GM23338 (cell line): ENCODE data around the gene ACAD10.

Experiments used
- CREB1 ChIP-seq: fragments of 250-450 bp; sonication (Bioruptor Pico); IDR thresholded peaks from 2 replicates; pipeline ENCODE4 v1.5.0; 2020; ENCODE audit warnings: low read depth, mild to moderate bottlenecking, moderate library complexity
- EZH2 ChIP-seq: fragments of 200-600 bp; sonication (generic); IDR thresholded peaks from one replicate; pipeline ENCODE4 v1.8.0; 2017; ENCODE audit warnings: antibody characterized with exemption, mild to moderate bottlenecking, low read depth; ENCODE audit not compliant: unreplicated experiment
- EZH2phosphoT487 ChIP-seq: fragments of 200-600 bp; sonication (generic); IDR thresholded peaks from one replicate; pipeline ENCODE4 v1.8.1; 2018; ENCODE audit warnings: antibody characterized with exemption; ENCODE audit not compliant: unreplicated experiment
- JUNB ChIP-seq: IDR thresholded peaks from one replicate; pipeline ENCODE4 v1.6.1; 2016; ENCODE audit warnings: antibody characterized with exemption; ENCODE audit not compliant: unreplicated experiment
- NANOG ChIP-seq: IDR thresholded peaks from 2 replicates; pipeline ENCODE4 v1.6.1; 2016; ENCODE audit warnings: antibody characterized with exemption, borderline replicate concordance
- POLR2AphosphoS5 ChIP-seq: IDR thresholded peaks from 2 replicates; pipeline ENCODE4 v1.6.1; 2016; ENCODE audit warnings: antibody characterized with exemption, low read depth
- STAT1 ChIP-seq: IDR thresholded peaks from one replicate; pipeline ENCODE4 v1.6.1; 2016; ENCODE audit warnings: antibody characterized with exemption; ENCODE audit not compliant: unreplicated experiment
- ZNF114 ChIP-seq: fragments of 250-450 bp; sonication (Bioruptor Pico); IDR thresholded peaks from 2 replicates; pipeline ENCODE4 v1.5.0; 2020; ENCODE audit warnings: mild to moderate bottlenecking, moderate library complexity
- ZNF331 ChIP-seq: fragments of 250-450 bp; sonication (Bioruptor Pico); IDR thresholded peaks from 2 replicates; pipeline ENCODE4 v1.5.0; 2020; ENCODE audit warnings: low read depth, mild to moderate bottlenecking, moderate library complexity
- TF ChIP-seq, protein P1 (sequence below), 2 experiments: fragments of 200-600 bp in 1 of 2; sonication (generic) in 1 of 2; conservative IDR thresholded peaks; 2 replicates each; pipeline versions ENCODE4 v1.5.1 to v1.6.1; 2016 to 2017; ENCODE audit warnings: antibody characterized with exemption in 2 of 2, low read depth in 2 of 2, mild to moderate bottlenecking in 2 of 2, moderate library complexity in 1 of 2
- TF ChIP-seq, protein P2 (sequence below): IDR thresholded peaks from one replicate; pipeline ENCODE4 v1.6.1; 2018; ENCODE audit warnings: antibody characterized with exemption; ENCODE audit not compliant: unreplicated experiment
- TF ChIP-seq, protein P3 (sequence below): IDR thresholded peaks from 2 replicates; pipeline ENCODE4 v1.6.1; 2016; ENCODE audit warnings: antibody characterized with exemption
- TF ChIP-seq, protein P4 (sequence below): fragments of 250-450 bp; sonication (Bioruptor Pico); IDR thresholded peaks from 2 replicates; pipeline ENCODE4 v1.5.0; 2020; ENCODE audit warnings: mild to moderate bottlenecking, moderate library complexity

DNA sequence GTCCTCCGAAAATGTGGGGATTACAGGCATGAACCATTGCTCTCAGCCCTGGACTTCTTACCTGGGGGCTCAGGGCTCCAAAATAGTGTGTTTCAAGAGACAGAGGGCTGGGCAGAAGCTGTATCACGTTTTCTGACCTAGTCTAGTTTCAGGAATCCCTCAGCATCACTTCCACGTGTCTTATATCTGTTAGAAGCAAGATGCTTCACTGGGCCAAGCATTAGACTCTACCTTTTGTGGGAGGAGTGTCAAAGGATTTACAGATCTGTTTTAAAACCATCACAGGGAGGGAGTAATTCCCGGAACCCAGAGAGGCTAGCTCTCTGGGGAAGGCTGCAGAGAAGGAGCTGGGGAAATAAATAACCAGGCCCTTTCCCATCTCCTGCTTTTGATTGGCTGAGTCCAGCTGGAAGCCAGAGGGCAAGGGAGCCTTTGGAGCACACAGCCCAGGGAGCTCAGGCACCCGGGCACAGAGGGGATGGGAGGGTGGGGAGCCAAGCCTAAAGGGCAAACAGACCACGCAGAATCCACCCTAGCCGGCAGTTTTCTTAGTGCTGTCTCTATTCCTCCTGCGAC is 47.6 kb downstream of the ACAD10 start:
- TF ChIP-seq EZH2 (no peak), ZNF114 (CRISPR knock-in tag) (no peak), POLR2AphosphoS5 (no peak), NANOG (no peak), CREB1 (CRISPR knock-in tag) (no peak), EZH2phosphoT487 (no peak), JUNB (no peak), STAT1 (no peak), ZNF331 (CRISPR knock-in tag) (no peak)
- TF ChIP-seq, protein P1, sequence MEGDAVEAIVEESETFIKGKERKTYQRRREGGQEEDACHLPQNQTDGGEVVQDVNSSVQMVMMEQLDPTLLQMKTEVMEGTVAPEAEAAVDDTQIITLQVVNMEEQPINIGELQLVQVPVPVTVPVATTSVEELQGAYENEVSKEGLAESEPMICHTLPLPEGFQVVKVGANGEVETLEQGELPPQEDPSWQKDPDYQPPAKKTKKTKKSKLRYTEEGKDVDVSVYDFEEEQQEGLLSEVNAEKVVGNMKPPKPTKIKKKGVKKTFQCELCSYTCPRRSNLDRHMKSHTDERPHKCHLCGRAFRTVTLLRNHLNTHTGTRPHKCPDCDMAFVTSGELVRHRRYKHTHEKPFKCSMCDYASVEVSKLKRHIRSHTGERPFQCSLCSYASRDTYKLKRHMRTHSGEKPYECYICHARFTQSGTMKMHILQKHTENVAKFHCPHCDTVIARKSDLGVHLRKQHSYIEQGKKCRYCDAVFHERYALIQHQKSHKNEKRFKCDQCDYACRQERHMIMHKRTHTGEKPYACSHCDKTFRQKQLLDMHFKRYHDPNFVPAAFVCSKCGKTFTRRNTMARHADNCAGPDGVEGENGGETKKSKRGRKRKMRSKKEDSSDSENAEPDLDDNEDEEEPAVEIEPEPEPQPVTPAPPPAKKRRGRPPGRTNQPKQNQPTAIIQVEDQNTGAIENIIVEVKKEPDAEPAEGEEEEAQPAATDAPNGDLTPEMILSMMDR (conservative IDR thresholded peaks at IDR 0.05; ENCODE audit: low read depth in 2 of 2): no peak
- TF ChIP-seq, protein P2, sequence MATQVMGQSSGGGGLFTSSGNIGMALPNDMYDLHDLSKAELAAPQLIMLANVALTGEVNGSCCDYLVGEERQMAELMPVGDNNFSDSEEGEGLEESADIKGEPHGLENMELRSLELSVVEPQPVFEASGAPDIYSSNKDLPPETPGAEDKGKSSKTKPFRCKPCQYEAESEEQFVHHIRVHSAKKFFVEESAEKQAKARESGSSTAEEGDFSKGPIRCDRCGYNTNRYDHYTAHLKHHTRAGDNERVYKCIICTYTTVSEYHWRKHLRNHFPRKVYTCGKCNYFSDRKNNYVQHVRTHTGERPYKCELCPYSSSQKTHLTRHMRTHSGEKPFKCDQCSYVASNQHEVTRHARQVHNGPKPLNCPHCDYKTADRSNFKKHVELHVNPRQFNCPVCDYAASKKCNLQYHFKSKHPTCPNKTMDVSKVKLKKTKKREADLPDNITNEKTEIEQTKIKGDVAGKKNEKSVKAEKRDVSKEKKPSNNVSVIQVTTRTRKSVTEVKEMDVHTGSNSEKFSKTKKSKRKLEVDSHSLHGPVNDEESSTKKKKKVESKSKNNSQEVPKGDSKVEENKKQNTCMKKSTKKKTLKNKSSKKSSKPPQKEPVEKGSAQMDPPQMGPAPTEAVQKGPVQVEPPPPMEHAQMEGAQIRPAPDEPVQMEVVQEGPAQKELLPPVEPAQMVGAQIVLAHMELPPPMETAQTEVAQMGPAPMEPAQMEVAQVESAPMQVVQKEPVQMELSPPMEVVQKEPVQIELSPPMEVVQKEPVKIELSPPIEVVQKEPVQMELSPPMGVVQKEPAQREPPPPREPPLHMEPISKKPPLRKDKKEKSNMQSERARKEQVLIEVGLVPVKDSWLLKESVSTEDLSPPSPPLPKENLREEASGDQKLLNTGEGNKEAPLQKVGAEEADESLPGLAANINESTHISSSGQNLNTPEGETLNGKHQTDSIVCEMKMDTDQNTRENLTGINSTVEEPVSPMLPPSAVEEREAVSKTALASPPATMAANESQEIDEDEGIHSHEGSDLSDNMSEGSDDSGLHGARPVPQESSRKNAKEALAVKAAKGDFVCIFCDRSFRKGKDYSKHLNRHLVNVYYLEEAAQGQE: no peak
- TF ChIP-seq, protein P3, sequence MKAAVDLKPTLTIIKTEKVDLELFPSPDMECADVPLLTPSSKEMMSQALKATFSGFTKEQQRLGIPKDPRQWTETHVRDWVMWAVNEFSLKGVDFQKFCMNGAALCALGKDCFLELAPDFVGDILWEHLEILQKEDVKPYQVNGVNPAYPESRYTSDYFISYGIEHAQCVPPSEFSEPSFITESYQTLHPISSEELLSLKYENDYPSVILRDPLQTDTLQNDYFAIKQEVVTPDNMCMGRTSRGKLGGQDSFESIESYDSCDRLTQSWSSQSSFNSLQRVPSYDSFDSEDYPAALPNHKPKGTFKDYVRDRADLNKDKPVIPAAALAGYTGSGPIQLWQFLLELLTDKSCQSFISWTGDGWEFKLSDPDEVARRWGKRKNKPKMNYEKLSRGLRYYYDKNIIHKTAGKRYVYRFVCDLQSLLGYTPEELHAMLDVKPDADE: no peak
- TF ChIP-seq, protein P4, sequence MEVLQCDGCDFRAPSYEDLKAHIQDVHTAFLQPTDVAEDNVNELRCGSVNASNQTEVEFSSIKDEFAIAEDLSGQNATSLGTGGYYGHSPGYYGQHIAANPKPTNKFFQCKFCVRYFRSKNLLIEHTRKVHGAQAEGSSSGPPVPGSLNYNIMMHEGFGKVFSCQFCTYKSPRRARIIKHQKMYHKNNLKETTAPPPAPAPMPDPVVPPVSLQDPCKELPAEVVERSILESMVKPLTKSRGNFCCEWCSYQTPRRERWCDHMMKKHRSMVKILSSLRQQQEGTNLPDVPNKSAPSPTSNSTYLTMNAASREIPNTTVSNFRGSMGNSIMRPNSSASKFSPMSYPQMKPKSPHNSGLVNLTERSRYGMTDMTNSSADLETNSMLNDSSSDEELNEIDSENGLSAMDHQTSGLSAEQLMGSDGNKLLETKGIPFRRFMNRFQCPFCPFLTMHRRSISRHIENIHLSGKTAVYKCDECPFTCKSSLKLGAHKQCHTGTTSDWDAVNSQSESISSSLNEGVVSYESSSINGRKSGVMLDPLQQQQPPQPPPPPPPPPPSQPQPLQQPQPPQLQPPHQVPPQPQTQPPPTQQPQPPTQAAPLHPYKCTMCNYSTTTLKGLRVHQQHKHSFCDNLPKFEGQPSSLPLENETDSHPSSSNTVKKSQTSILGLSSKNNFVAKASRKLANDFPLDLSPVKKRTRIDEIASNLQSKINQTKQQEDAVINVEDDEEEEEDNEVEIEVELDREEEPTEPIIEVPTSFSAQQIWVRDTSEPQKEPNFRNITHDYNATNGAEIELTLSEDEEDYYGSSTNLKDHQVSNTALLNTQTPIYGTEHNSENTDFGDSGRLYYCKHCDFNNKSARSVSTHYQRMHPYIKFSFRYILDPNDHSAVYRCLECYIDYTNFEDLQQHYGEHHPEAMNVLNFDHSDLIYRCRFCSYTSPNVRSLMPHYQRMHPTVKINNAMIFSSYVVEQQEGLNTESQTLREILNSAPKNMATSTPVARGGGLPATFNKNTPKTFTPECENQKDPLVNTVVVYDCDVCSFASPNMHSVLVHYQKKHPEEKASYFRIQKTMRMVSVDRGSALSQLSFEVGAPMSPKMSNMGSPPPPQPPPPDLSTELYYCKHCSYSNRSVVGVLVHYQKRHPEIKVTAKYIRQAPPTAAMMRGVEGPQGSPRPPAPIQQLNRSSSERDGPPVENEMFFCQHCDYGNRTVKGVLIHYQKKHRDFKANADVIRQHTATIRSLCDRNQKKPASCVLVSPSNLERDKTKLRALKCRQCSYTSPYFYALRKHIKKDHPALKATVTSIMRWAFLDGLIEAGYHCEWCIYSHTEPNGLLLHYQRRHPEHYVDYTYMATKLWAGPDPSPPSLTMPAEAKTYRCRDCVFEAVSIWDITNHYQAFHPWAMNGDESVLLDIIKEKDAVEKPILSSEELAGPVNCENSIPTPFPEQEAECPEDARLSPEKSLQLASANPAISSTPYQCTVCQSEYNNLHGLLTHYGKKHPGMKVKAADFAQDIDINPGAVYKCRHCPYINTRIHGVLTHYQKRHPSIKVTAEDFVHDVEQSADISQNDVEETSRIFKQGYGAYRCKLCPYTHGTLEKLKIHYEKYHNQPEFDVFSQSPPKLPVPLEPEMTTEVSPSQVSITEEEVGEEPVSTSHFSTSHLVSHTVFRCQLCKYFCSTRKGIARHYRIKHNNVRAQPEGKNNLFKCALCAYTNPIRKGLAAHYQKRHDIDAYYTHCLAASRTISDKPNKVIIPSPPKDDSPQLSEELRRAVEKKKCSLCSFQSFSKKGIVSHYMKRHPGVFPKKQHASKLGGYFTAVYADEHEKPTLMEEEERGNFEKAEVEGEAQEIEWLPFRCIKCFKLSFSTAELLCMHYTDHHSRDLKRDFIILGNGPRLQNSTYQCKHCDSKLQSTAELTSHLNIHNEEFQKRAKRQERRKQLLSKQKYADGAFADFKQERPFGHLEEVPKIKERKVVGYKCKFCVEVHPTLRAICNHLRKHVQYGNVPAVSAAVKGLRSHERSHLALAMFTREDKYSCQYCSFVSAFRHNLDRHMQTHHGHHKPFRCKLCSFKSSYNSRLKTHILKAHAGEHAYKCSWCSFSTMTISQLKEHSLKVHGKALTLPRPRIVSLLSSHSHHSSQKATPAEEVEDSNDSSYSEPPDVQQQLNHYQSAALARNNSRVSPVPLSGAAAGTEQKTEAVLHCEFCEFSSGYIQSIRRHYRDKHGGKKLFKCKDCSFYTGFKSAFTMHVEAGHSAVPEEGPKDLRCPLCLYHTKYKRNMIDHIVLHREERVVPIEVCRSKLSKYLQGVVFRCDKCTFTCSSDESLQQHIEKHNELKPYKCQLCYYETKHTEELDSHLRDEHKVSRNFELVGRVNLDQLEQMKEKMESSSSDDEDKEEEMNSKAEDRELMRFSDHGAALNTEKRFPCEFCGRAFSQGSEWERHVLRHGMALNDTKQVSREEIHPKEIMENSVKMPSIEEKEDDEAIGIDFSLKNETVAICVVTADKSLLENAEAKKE (CRISPR knock-in tag): no peak
